HepG2 (cell line): ENCODE results near the gene TRIM28. TPM values are rescaled to one million over a fixed set of nuclear protein-coding genes. Genes with fewer than 3 reads are reported as not detected.

Source experiments
- ARNT2 ChIP-seq: sonication (generic); formaldehyde crosslinking; IDR thresholded peaks from 2 replicates; pipeline ENCODE4 v1.8.0; 2022; ENCODE audit warnings: mild to moderate bottlenecking, low read depth, missing genetic modification reagents, moderate library complexity
- CSRNP1 ChIP-seq: sonication (generic); formaldehyde crosslinking; IDR thresholded peaks from 2 replicates; pipeline ENCODE4 v1.8.1; 2023; ENCODE audit warnings: mild to moderate bottlenecking, missing genetic modification reagents
- DRAP1 ChIP-seq: IDR thresholded peaks from 2 replicates; pipeline ENCODE4 v1.6.1; 2016; ENCODE audit warnings: missing genetic modification reagents, missing compliant biosample characterization
- FOSL2 ChIP-seq: sonication (generic); formaldehyde crosslinking; IDR thresholded peaks from 2 replicates; pipeline ENCODE4 v1.4.0; 2020; ENCODE audit warnings: missing genetic modification reagents
- MIER2 ChIP-seq: IDR thresholded peaks from 2 replicates; pipeline ENCODE4 v1.6.1; 2016; ENCODE audit warnings: missing biosample characterization, missing genetic modification reagents
- MYPOP ChIP-seq: sonication (generic); formaldehyde crosslinking; IDR thresholded peaks from 2 replicates; pipeline ENCODE4 v1.8.1; 2023; ENCODE audit warnings: mild to moderate bottlenecking, moderate library complexity, missing genetic modification reagents
- NR2C2 ChIP-seq: sonication (generic); formaldehyde crosslinking; IDR thresholded peaks from 2 replicates; pipeline ENCODE4 v1.4.0; 2020; ENCODE audit warnings: missing genetic modification reagents, mild to moderate bottlenecking, moderate library complexity, borderline replicate concordance
- SNAI1 ChIP-seq: sonication (generic); formaldehyde crosslinking; IDR thresholded peaks from 2 replicates; pipeline ENCODE4 v1.5.0; 2020; ENCODE audit warnings: mild to moderate bottlenecking, missing genetic modification reagents, borderline replicate concordance
- ZBTB40 ChIP-seq, 2 experiments: fragments of 450-650 bp in 1 of 2; sonication (generic) in 1 of 2; formaldehyde crosslinking in 1 of 2; IDR thresholded peaks; 2 replicates each; pipeline versions ENCODE4 v1.6.1 to v1.8.0; 2016 to 2022; ENCODE audit warnings: antibody characterized with exemption in 1 of 2, mild to moderate bottlenecking in 1 of 2, missing genetic modification reagents in 1 of 2
- ZNF766 ChIP-seq: sonication (generic); formaldehyde crosslinking; IDR thresholded peaks from 2 replicates; pipeline ENCODE4 v1.5.0; 2020; ENCODE audit warnings: missing genetic modification reagents, borderline replicate concordance
- ZNF768 ChIP-seq: sonication (generic); formaldehyde crosslinking; IDR thresholded peaks from 2 replicates; pipeline ENCODE4 v1.4.0; 2020; ENCODE audit warnings: missing genetic modification reagents
- ZUFSP ChIP-seq: sonication (generic); formaldehyde crosslinking; IDR thresholded peaks from 2 replicates; pipeline ENCODE4 v1.9.0; 2021; ENCODE audit warnings: missing genetic modification reagents, mild to moderate bottlenecking, borderline replicate concordance
- polyA plus RNA-seq, 8 experiments: library from polyadenylated mRNA; depleted of rRNA in 3 of 8; stranded (reverse) in 7 of 8; unstranded in 1 of 8; fragments of >200 nt; fragmentation: Illumina TruSeq in 4 of 8; extraction: Trizol in 4 of 8; gene quantifications; 2 replicates each; pipeline versions ENCODE4 v1.2.1 to v1.2.3, GENCODE V29; 2011 to 2016; ENCODE audit warnings: low read depth in 4 of 8, missing spikeins in 1 of 8, mixed read lengths in 1 of 8; ENCODE audit not compliant: insufficient read depth in 1 of 8
- total RNA-seq, 5 experiments: library from RNA; depleted of rRNA; stranded (reverse); fragments of >200 nt; fragmentation: Illumina TruSeq; extraction: Trizol; gene quantifications; 2 replicates each; pipeline ENCODE4 v1.2.3, GENCODE V29; 2016; ENCODE audit warnings: low read depth in 1 of 5

TRIM28 gene
- total and polyA plus RNA-seq, 2 of the 13 experiments (the other 11 are each of a cell fraction or from before 2014, with no cell fraction given) = 361 to 439 TPM

- TF ChIP-seq ZBTB40 (IDR thresholded peaks at IDR 0.05) (peak; percentile 46), ZBTB40 (CRISPR knock-in tag; IDR thresholded peaks at IDR 0.05) (no peak; the same call in 1 of the 2 replicates), ZNF766 (CRISPR knock-in tag) (0 out of 2 replicates have a peak, but pooled peaks have one; percentile 58), MIER2 (no peak), ARNT2 (CRISPR knock-in tag) (peak; percentile 74; the same call in 1 of the 2 replicates), DRAP1 (CRISPR knock-in tag) (no peak; the same call in 1 of the 2 replicates), FOSL2 (CRISPR knock-in tag) (no peak), ZUFSP (CRISPR knock-in tag) (no peak), NR2C2 (CRISPR knock-in tag) (peak; percentile 93), SNAI1 (CRISPR knock-in tag) (no peak), ZNF768 (no peak), MYPOP (CRISPR knock-in tag) (peak; percentile 86), CSRNP1 (CRISPR knock-in tag) (no peak)
These were observed 14.9 kb downstream of the TRIM28 start (continued) for GRCh38 chr19:58558623-58559274.
